Activated CD4-positive, CD25-positive, alpha-beta regulatory T cell treated with anti-CD3 and anti-CD28 coated beads, Interleukin-2, amount 50 U/mL, for 16 hours (primary cell): ENCODE measurements around the gene GABPB1.

ENCODE experiments used
- DNase-seq: peaks from one replicate; pipeline ENCODE4 v3.0.0-alpha.2; 2020; ENCODE audit warnings: low read depth, low spot score

Gene GABPB1

DNA sequence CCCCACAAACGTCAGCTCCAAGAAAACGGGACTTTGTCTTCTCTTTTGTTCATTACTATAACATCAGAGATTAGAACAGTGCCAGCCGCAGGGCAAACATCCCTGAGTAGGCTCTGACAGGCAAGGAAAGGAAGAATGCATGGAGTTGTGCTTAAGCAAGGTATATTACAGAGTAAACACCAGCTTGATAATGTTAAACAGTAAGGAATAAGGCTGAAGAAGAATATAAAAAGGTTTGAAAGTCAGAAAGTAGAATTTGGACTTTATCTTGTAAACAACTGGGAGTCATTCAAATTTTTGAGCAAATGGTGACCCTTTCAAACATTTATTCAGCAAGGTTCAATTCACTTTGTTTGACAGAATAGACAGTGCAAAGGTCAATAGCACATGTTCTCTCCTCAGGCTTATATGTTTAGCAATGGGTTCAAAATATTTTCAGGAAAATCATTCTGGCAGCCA lies 11.0 kb downstream of the GABPB1 start:
- no peak for DNase-seq

DNA sequence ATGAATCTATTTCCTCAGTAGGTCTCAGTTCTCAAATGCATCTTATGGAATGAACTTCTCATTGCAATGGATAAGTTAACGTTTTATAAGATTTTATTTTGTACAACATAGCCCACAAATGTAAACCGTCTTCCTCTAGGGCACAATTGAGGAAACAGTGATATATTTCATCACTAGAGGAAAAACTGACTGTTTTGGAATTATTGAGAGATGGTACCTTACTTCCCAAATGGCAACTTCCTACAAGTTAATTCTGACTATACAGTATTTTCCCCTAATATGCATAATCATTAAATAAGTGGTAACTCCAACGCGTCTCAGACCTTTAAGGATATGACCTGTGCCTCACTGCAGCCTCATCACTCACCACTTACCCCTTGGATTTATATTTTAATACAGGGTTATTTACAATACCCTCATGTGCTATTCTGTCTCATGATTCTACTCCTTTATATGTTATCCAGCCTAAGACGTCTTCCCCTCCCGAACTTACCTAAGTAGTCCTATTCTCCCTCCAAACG lies 13.3 kb downstream of the GABPB1 start:
- no peak for DNase-seq

DNA sequence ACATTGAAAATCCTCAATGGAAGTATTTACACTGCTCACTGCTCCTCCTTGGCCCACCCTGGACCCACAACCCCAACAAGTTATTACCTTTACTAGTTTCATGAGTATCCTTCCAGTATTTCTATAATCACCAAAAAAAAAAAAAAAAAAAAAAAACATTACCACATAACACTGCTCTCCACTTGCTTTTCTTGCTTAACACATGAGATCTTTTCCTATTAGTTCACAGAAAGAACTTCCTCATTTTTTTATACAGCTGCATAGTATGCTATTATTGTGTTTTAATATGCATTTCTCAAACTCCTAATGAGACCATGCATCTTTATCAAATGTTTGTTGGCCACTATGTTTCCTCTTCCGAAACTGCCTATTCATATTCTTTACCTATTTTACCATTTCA lies 14.6 kb downstream of the GABPB1 start:
- DNase-seq: no peak

DNA sequence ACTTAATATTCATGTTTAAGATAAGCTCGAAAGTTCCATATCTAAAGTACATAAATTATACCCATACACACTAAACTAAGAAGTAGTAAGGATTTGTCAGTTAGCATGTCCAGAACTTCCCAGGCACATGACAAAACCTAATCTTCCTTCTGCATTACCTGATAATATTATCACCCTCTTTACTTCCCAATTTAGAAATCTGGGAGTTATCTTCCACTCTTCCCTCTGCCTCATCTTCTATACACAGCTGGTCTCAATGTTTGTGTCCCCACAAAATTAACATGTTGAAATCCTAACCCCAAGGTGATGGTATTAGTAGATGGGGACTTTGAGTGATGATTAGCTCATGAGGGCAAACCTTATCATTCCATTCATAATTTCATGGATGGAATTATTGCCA lies 15.3 kb downstream of the GABPB1 start:
- DNase-seq: no peak

DNA sequence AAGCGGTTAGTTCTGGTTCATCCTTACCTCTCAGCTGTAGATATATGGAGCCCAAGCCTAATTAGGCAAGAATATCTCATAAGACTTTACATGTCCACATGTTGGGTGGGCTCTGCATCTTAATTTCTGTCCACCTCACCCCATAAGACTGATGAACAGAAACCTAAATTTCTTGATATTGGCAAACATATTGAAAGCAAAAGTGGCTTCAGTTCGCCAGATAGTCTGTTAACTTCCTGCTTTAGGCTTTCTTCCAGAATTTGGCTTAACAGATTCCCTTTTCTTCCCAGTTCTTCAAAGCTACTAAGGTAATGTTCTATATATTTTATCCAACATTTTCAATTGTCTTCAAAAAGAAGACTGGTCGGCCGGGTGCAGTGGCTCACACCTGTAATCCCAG lies 19.7 kb downstream of the GABPB1 start:
- DNase-seq: no peak

DNA sequence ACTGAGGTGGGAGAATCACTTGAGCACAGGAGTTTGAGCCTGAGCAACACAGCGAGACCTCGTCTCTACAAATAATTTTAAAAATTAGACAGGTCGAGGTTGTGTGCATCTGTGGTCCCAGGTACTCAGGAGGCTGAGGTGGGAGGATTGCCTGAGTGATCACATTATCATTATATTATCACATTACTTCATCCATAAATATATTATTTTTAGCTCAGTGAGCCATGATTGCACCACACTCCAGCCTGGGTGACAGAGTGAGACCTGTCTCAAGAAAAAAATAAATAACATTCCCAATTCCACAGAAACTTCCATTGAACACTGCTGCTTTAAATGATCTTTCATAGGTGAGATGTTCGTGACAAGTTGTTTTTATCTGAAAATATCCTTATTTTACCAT lies 21.8 kb downstream of the GABPB1 start:
- DNase-seq: no peak

DNA sequence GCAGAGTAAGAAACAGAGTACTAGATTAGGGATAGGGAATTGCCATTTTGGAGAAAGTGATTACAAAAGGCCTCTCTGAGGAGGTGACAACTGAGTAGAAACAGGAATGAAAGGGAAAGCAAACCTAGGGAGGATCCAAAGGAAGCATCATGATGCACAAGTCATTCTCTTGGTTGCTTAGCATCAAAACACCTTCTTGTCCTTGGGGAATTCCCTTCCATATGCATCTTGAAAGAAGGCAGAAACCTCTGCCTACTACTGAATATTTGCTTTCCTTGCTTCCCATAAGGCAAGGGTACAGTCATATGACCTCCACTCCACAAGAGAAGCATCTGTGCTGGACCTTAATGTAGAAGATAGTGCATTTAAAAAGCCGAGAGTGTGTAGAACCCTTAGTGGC lies 24.1 kb downstream of the GABPB1 start:
- DNase-seq: no peak

DNA sequence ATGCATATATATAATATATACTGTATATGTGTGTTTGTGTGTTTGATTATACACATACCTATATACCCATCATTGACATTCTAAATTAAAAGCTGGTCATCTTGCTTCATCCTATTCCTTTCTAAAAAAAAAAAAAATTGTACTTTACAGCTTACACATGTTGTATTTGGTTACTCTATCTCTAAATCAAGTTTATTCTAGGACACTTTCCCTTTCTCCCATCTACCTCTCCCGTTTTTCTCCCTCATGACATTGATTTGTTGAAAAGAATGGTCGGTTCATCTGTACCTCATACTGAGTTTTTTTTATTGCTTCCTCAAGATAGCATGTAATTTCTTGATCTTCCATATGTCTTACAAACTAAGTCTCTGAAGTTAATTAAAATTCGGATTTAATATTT lies 26.9 kb downstream of the GABPB1 start:
- no peak for DNase-seq

DNA sequence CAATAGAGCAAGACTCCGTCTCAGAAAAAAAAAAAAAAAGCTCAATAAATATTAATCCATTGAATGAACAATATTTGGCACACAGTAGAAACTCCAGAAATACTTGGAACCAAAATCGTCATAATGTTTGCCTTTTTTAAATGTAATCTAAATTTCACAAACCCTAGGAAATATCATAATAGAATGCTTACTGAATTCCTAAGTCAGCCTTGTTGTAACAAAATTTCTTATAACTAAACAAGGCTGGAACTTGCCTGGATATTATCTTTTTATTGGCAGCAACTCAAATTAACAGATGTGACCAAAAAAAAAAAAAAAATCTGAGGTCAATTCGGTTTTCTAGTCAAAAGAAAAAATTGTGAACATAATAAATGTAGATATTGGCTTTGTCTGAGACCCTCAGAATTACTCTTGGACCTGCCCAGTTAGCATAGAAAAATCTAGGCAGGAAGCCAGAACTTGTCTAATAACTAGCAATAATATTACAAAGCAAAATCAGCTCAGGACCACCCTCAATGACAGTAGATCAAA lies 33.3 kb downstream of the GABPB1 start:
- no peak for DNase-seq

DNA sequence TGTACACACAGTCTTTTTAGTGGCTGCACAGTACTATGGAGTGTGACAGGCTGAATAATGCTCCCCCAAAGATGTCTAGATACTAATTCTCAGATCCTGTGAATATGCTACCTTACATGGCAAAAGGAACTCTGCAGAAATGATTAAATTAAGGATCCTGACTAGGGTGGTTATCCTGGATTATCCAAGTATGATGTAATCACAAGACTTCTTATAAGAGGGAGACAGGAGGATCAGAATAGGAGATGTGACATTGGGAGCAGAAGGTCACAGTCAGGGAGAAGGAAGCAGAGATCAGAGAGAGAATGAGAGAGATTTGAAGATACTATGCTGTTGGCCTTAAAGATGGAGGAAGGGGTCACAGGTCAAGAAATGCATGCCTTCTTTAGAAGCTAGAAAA lies 34.5 kb downstream of the GABPB1 start:
- no peak for DNase-seq

DNA sequence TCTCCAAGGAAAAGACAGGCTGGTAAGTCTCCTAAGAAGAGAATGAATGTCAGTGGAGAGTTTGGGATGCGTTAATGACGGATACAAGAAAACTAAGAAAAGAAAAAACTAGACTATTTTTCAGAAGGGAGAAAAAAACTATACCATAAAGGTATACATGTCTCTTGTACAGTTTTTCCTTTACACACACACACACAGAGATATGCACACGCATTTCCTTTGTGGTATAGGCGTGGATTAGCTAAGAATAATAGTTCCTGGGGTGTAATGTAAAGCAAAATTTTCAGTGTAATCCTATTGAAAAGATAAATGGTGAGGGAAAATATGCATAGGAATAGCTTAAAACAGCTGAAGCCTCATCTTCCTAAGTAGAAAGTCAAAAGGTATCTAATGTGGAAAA lies 36.3 kb downstream of the GABPB1 start:
- no peak for DNase-seq

DNA sequence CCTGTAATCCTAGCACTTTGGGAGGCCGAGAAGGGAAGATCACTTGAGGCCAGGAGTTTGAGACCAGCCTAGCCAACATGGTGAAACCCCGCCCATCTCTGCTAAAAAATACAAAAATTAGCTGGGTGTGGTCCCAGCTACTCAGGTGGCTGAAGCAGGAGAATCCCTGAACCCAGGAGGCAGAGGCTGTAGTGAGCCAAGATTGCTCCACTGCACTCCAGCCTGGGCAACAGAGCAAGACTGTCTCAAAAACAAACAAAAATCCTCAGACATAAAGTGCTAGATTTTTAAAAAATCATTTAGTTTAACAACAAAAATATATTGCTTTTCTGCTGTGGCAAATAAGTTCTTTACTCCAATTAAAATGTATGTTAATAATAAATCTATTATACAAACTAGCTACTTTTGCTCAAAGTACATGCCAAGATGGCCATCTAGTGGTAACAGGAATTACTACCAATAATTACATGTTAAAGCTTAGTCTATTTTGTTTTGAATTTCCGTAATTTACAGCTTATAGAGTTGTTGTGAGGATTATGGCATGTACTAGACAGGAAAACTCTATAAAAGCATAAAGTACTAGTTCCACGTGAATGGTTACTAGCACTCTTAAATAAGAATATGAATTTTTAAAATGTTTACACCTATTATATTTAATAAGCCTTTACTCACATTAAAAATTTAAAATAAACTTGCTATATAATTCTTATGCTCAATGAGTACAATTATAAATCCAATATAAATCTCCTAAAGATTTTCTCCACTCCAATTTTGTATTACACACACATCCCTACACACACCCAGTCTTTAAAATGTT lies 39.0 kb downstream of the GABPB1 start:
- no peak for DNase-seq

DNA sequence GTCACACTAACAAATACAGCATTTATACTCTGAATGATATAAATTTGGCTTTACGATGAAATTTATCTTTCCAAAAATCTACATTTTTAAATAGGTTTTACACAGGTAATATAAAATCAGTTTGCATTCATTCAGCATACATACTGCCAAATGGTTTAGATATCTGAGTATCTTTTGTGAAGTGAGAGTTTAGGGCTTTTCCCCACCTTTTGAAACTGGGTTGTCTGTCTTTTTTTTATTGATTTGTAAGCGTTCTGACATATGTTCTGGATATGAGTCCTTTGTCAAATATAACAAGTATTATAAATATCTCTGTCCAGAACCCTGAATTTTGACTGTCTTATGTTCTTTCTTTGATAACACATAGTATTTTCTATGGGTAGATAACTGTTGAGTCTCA lies 42.4 kb downstream of the GABPB1 start:
- DNase-seq: no peak

DNA sequence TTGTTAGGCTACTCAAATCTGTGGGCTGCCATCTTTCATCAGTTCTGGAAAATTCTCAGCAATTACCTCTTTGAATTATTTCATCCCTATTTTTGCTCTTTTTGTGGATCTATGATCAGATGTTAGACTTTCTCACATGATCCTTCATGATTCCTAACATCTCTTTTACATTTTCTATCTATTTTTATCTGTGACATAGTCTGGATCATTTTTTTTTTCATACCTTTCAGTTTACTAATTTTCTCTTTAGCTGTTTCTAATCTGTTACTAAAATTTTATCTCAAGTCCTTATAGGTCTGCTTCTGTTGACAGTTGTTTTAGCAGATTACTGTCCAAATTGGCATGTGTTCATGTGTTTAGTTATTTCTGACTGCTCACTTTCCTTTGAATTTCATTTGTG lies 47.2 kb downstream of the GABPB1 start:
- no peak for DNase-seq

DNA sequence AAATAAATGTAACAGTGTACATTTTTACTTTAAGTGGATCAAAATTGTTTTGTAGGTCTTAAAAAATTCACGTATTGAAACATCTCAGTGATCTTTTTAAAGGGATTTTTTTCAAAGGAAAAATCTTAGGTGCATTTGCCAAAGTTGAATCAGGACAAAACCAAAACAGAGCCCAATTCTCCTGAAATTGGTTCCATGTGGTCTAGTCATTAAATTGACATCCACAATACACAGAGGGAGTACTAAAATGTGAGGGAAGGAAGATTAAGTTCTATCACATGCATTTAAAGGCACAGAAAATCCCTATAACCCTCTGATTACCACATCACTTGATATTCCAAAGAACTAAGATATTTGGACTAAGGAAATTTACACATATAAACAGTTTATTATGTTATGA lies 50.2 kb downstream of the GABPB1 start:
- DNase-seq: no peak

DNA sequence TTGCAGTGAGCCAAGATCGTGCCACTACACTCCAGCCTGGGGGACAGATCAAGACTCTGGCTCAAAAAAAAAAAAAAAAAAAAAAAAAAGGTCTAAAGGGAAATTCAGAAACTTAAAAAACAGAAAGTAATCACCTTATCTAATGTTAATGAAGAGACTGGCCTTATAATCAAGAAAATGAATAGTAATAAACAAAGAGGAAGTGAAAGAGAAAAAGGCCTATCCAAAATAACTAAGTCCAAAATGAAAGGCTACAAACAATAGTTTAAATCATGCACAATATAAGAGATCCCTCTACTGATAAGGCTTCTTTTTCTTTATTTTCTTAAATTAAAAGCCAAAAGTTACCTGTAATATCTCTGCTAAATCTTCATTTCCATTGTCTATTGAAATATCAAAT lies 52.4 kb downstream of the GABPB1 start:
- DNase-seq: no peak

DNA sequence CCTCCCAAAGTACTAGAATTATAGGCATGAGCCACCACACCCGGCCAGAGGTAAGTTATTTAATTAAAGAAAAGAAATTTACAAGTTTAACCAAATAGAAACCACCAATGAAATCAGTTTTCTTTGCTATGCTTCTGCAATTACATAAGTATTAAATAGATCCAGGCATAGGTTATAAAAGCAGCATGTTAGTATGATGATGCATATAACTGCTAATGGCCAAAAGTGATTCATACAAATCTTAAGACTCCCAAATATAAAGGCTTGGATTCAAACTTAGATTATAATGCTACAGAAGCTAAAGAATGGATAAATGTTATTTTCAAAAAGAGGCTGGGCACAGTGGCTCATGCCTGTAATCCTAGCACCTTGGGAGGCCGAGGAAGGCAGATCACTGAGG lies 56.7 kb downstream of the GABPB1 start:
- no peak for DNase-seq

DNA sequence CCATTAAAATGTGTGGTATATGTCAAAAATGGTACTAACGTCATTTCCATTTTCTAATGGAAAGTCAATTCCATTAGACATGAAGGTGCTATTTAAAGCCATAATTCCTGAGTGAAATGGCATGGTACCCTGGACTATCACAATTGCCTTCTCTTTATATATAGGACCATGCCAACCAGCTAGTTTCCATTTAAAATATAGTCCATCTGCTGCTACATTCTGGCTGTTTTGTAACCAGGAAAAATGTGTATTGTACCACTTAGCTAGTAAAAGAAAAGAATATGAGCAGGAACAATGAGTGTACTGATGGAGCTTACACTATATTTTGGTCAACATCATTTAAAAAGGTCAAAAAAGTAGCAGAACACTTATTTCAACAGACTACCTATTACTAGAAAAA lies 59.0 kb downstream of the GABPB1 start:
- no peak for DNase-seq

DNA sequence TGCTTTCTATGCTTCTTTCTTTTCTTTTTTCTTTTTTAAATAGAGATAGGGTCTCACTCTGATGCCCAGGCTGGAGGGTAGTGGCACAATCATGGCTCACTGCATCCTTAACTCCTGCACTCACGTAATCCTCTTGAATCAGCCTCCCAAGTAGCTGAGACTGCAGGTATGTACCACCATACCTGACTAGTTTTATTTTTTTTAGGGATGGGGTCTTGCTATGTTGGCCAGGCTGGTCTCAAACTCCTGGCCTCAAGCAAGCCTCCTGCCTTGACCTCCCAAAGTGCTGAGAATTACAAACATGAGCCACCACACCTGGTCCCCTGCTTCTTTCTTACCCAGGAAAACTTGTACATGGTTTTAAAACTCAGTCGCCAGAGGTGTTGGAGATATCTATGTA lies 65.2 kb downstream of the GABPB1 start:
- DNase-seq: no peak

DNA sequence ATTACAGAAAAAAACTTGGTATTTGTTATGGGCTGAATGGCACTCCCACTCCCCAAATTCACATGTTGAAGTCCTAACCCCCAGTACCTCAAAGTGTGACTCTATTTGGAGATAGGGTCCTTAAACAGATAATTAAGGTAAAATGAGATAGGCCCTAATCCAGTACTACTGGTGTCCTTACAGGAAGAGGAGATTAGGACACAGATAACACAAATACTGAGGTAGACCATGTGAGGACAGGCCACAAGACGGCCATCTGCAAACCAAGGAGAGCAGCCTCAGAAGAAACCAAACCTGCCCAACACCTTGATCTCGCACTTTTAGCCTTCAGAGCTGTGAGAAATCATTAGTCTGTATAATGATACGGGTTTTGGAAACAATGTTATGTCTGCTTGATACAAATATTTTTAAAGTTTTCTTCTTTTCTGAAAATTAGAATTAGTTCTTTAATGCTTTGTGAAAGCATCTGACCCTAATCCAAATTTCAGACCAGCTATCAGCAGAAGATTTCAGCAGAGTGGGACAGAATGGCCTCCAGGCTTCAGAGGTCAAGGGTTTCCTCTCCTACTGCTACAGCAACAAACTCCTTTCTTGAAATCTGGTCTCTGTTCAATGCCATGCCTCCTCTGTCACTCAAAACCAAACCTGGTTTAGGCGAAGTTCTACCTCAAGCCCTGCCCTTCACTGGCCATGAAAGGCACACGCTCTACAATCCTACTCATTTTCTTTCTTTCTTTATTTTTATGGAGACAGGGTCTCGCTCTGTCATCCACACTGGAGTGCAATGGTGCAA lies 67.5 kb downstream of the GABPB1 start:
- no peak for DNase-seq

DNA sequence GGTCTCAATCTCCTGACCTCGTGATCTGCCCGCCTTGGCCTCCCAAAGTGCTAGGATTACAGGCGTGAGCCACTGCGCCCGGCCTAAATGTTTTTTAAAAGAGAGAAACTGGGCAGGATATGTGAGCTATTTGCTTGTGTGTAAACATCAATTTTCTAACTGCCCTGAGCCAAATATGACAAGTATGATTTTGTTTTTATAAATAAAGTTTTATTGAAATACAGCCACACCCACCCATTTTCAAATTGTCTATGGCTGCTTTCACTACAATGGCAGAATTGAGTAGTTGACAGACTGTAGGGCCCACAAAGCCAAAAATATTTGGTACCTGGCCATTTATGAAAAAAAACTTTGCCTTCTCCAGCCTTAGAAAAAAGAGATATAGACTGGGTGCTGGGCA lies 73.6 kb downstream of the GABPB1 start:
- DNase-seq: no peak

DNA sequence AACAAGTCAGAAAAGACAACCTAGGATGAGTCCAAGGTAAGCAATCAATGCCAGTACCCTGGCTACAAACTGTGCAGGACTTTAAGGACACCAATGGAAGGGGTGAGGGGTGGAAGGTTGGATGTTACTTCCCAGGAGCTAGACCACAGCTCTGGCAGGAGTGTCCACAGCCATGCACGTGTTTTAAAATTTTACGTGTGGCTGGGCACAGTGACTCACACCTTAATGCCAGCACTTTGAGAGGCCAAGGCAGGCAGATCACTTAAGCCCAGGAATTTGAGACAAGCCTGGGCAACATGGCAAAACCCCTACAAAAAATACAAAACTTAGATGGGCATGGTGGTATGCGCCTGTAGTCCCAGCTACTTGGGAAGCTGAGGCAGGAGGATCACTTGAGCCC lies 74.7 kb downstream of the GABPB1 start:
- no peak for DNase-seq

DNA sequence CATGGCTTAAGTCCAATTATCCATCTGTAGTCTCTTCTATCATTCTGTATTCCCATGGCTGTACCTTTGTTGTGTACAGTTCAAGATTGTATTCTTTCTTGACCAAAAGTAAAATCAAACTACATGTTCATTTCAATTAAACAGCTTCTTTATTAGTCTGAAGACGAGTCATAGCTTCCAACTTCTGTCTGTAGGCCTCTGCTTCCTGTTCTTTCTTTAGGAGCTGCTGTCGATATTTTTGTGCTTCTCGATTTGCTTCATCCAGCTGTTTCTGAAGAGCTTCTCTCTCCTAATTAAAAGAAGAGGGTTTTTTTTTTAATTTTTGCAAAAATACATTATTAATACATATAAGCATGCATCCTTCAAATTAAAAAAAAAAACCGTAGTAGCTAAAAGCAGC lies 76.5 kb downstream of the GABPB1 start:
- DNase-seq: no peak
